Loucy (cell line): ENCODE measurements around the gene ITGA11.

Source experiments
- H2AFZ ChIP-seq: fragments of 200-600 bp; sonication (generic); 2 replicates; pipeline ENCODE4 v1.6.0; 2016; ENCODE audit warnings: antibody characterized with exemption, mild to moderate bottlenecking, low read length, moderate library complexity
- H3F3A ChIP-seq: fragments of 200-600 bp; 2 replicates; pipeline ENCODE4 v1.6.0; 2016; ENCODE audit warnings: antibody characterized with exemption, low read depth, mild to moderate bottlenecking
- H3K27me3 ChIP-seq: fragments of 200-600 bp; sonication (generic); 2 replicates; pipeline ENCODE4 v1.6.1; 2014; ENCODE audit warnings: low read length, mild to moderate bottlenecking; ENCODE audit not compliant: insufficient read depth, poor library complexity, severe bottlenecking
- H3K36me3 ChIP-seq: fragments of 200-600 bp; sonication (generic); 2 replicates; pipeline ENCODE4 v1.6.1; 2016; ENCODE audit warnings: low read length; ENCODE audit not compliant: insufficient read depth
- H3K4me1 ChIP-seq: fragments of 200-600 bp; sonication (generic); 2 replicates; pipeline ENCODE4 v1.5.1; 2014; ENCODE audit warnings: low read length, mild to moderate bottlenecking; ENCODE audit not compliant: insufficient read depth, poor library complexity, severe bottlenecking
- H3K4me2 ChIP-seq: fragments of 200-600 bp; sonication (generic); 2 replicates; pipeline ENCODE4 v1.6.0; 2014; ENCODE audit warnings: antibody characterized with exemption, low read length, low read depth, mild to moderate bottlenecking; ENCODE audit not compliant: poor library complexity, severe bottlenecking
- H3K4me3 ChIP-seq: fragments of 200-600 bp; sonication (generic); 2 replicates; pipeline ENCODE4 v1.5.1; 2014; ENCODE audit warnings: low read length, mild to moderate bottlenecking, mixed read lengths; ENCODE audit not compliant: poor library complexity, severe bottlenecking
- H3K79me2 ChIP-seq: fragments of 200-600 bp; sonication (generic); 2 replicates; pipeline ENCODE4 v1.6.1; 2014; ENCODE audit warnings: low read length; ENCODE audit not compliant: insufficient read depth
- H3K9ac ChIP-seq: fragments of 200-600 bp; sonication (generic); 2 replicates; pipeline ENCODE4 v1.6.0; 2014; ENCODE audit warnings: mild to moderate bottlenecking, low read depth, low read length, moderate library complexity; ENCODE audit not compliant: poor library complexity, severe bottlenecking
- H3K9me2 ChIP-seq: fragments of 200-600 bp; sonication (generic); replicated peaks from 2 replicates; pipeline ENCODE4 v1.6.1; 2016; ENCODE audit warnings: low read depth, low read length, mixed read lengths
- H3K9me3 ChIP-seq: fragments of 200-600 bp; sonication (generic); 2 replicates; pipeline ENCODE4 v1.6.1; 2014; ENCODE audit warnings: mild to moderate bottlenecking, antibody characterized with exemption, low read length, low read depth; ENCODE audit not compliant: insufficient read depth
- H4K20me1 ChIP-seq: fragments of 200-600 bp; sonication (generic); 2 replicates; pipeline ENCODE4 v1.6.0; 2014; ENCODE audit warnings: antibody characterized with exemption, low read length, mild to moderate bottlenecking; ENCODE audit not compliant: insufficient read depth, poor library complexity, severe bottlenecking
- CTCF ChIP-seq: fragments of 200-600 bp; sonication (generic); conservative IDR thresholded peaks from 2 replicates; pipeline ENCODE4 v1.5.1; 2014; ENCODE audit warnings: mild to moderate bottlenecking, antibody characterized with exemption, low read length
- EZH2phosphoT487 ChIP-seq: fragments of 200-600 bp; IDR thresholded peaks from 2 replicates; pipeline ENCODE4 v1.6.1; 2018; ENCODE audit warnings: antibody characterized with exemption, mild to moderate bottlenecking, moderate library complexity, borderline replicate concordance

ITGA11 gene

GRCh38 chr15:68349151-68349550, 82.8 kb downstream of the ITGA11 start:
- no peak for TF ChIP-seq CTCF
- TF ChIP-seq EZH2phosphoT487 = no peak
- Histone ChIP-seq H3F3A (peaks cover 3% of the 10 kb centered on the region; the same call in 1 of the 2 replicates), H3K4me3 (no peak overlapping the region), H3K79me2 (no peaks in the 10 kb centered on the region), H3K36me3 (no peaks in the 10 kb centered on the region), H3K9me2 (no peaks in the 10 kb centered on the region), H4K20me1 (no peaks in the 10 kb centered on the region), H3K9me3 (no peaks in the 10 kb centered on the region), H3K27me3 (no peaks in the 10 kb centered on the region), H3K9ac (no peak overlapping the region), H3K4me2 (no peak overlapping the region), H3K4me1 (peaks cover 23% of the 10 kb centered on the region), H2AFZ (no peak overlapping the region)

- Histone ChIP-seq H3K4me2 (no peak overlapping the region), H3F3A (peaks cover 3% of the 10 kb centered on the region; the same call in 1 of the 2 replicates), H4K20me1 (no peaks in the 10 kb centered on the region), H3K4me1 (peaks cover 23% of the 10 kb centered on the region), H3K9ac (no peak overlapping the region), H3K4me3 (no peak overlapping the region), H3K27me3 (no peaks in the 10 kb centered on the region), H3K79me2 (no peaks in the 10 kb centered on the region), H3K36me3 (no peaks in the 10 kb centered on the region), H3K9me2 (no peaks in the 10 kb centered on the region), H2AFZ (no peak overlapping the region), H3K9me3 (no peaks in the 10 kb centered on the region)
- TF ChIP-seq EZH2phosphoT487 = no peak
- no peak for TF ChIP-seq CTCF
Measured at GRCh38 chr15:68348606-68349005, 83.4 kb downstream of the ITGA11 start.

GRCh38 chr15:68348081-68348480, 83.9 kb downstream of the ITGA11 start:
- Histone ChIP-seq H3K79me2 (no peaks in the 10 kb centered on the region), H3K4me1 (peaks cover 19% of the 10 kb centered on the region), H3K4me2 (no peak overlapping the region), H3K9me2 (no peaks in the 10 kb centered on the region), H3K9me3 (no peaks in the 10 kb centered on the region), H3K9ac (no peak overlapping the region), H3K36me3 (no peaks in the 10 kb centered on the region), H4K20me1 (no peaks in the 10 kb centered on the region), H3K4me3 (no peak overlapping the region), H2AFZ (no peak overlapping the region), H3F3A (peaks cover 3% of the 10 kb centered on the region; the same call in 1 of the 2 replicates), H3K27me3 (no peaks in the 10 kb centered on the region)
- TF ChIP-seq CTCF (no peak), EZH2phosphoT487 (no peak)
